ENCODE data around the gene FBLN7.

GRCh38 chr2:112164876-112165275 lies 26.7 kb downstream of the FBLN7 start:
- TF ChIP-seq CTCF (IDR thresholded peaks at IDR 0.05; ENCODE audit: poor library complexity), result no peak
- no peak for TF ChIP-seq EZH2phosphoT487 (IDR thresholded peaks at IDR 0.05; ENCODE audit: low read depth, severe bottlenecking, unreplicated experiment)

Measured in hepatocyte (in vitro differentiated cells).